IMR-90 (cell line): ENCODE results near the gene SETD2. TPM values are rescaled to one million over a fixed set of nuclear protein-coding genes. Genes with fewer than 3 reads are reported as not detected.

ENCODE experiments used
- ATAC-seq: fragments of 200-7000 bp; cut with Tn5 transposase; 2 replicates; pipeline ENCODE4 v1.9.1; 2020; ENCODE audit warnings: low read depth, mild to moderate bottlenecking, moderate library complexity
- BruUV-seq: library from RNA; stranded (reverse); fragments of 400-500 nt; replicated peaks from 2 replicates; lab custom pipeline; 2021; lab: Mats Ljungman, UMichigan
- CTCF ChIA-PET: fragments of 300-600 bp; formaldehyde crosslinking; extraction: SDS; loops from one replicate; lab custom pipeline; 2021; ENCODE audit warnings: antibody characterized with exemption; lab: Yijun Ruan, JAX
- POLR2A ChIA-PET: fragments of 300-600 bp; sonication (Branson Sonifier 250); formaldehyde crosslinking; loops from one replicate; lab custom pipeline; 2022; ENCODE audit warnings: antibody characterized with exemption; ENCODE audit not compliant: unreplicated experiment; lab: Charles Lee
- DNase-seq: peaks from one replicate; pipeline ENCODE4 v3.0.0; 2013
- H2AFZ ChIP-seq: replicated peaks from 2 replicates; pipeline ENCODE3; 2013; ENCODE audit warnings: low read length, mild to moderate bottlenecking; ENCODE audit not compliant: poor library complexity
- H2AK5ac ChIP-seq: 2 replicates; pipeline ENCODE4 v1.6.1; 2013; ENCODE audit warnings: low read depth, low read length, inconsistent platforms
- H2AK9ac ChIP-seq: replicated peaks from 2 replicates; pipeline ENCODE3; 2013; ENCODE audit warnings: mild to moderate bottlenecking, low read depth, low read length, moderate library complexity; ENCODE audit not compliant: poor library complexity
- H2BK120ac ChIP-seq: 2 replicates; pipeline ENCODE4 v1.6.1; 2013; ENCODE audit warnings: low read depth, low read length, inconsistent platforms
- H2BK15ac ChIP-seq: 3 replicates; pipeline ENCODE4 v1.6.1; 2013; ENCODE audit warnings: low read depth, low read length, inconsistent platforms
- H2BK20ac ChIP-seq: 2 replicates; pipeline ENCODE4 v1.6.1; 2013; ENCODE audit warnings: low read depth, mild to moderate bottlenecking, inconsistent platforms, low read length, moderate library complexity
- H2BK5ac ChIP-seq: 2 replicates; pipeline ENCODE4 v1.6.1; 2013; ENCODE audit warnings: mild to moderate bottlenecking, low read depth, low read length, inconsistent platforms; ENCODE audit not compliant: poor library complexity, severe bottlenecking
- H3K14ac ChIP-seq: replicated peaks from 2 replicates; pipeline ENCODE4 v1.6.1; 2013; ENCODE audit warnings: low read depth, low read length, inconsistent platforms
- H3K18ac ChIP-seq: 2 replicates; pipeline ENCODE4 v1.6.1; 2013; ENCODE audit warnings: low read depth, low read length, control low read depth
- H3K23ac ChIP-seq: 2 replicates; pipeline ENCODE4 v1.6.1; 2013; ENCODE audit warnings: low read depth, low read length, inconsistent platforms
- H3K27ac ChIP-seq: 2 replicates; pipeline ENCODE4 v1.5.1; 2013; ENCODE audit warnings: mild to moderate bottlenecking, control low read depth, low read length; ENCODE audit not compliant: insufficient read depth
- H3K27me3 ChIP-seq: 2 replicates; pipeline ENCODE4 v1.6.1; 2013; ENCODE audit warnings: low read length; ENCODE audit not compliant: control insufficient read depth, insufficient read depth
- H3K36me3 ChIP-seq: 2 replicates; pipeline ENCODE4 v1.6.1; 2013; ENCODE audit warnings: low read length, mixed read lengths; ENCODE audit not compliant: control insufficient read depth, insufficient read depth
- H3K4ac ChIP-seq: 2 replicates; pipeline ENCODE4 v1.6.1; 2013; ENCODE audit warnings: low read depth, low read length, inconsistent platforms
- H3K4me1 ChIP-seq: 2 replicates; pipeline ENCODE4 v1.6.1; 2013; ENCODE audit warnings: low read length, mixed read lengths; ENCODE audit not compliant: control insufficient read depth, insufficient read depth
- H3K4me2 ChIP-seq: 2 replicates; pipeline ENCODE4 v1.6.1; 2013; ENCODE audit warnings: low read depth, mild to moderate bottlenecking, control low read depth, low read length, moderate library complexity
- H3K4me3 ChIP-seq: 2 replicates; pipeline ENCODE4 v1.5.1; 2013; ENCODE audit warnings: low read depth, mild to moderate bottlenecking, control low read depth, low read length, moderate library complexity; ENCODE audit not compliant: insufficient read depth
- H3K56ac ChIP-seq: 2 replicates; pipeline ENCODE4 v1.6.1; 2013; ENCODE audit warnings: low read length, inconsistent platforms; ENCODE audit not compliant: insufficient read depth; ENCODE audit errors: extremely low read depth
- H3K79me1 ChIP-seq, 2 experiments: 2 replicates each; pipeline ENCODE4 v1.6.1; 2013; ENCODE audit warnings: low read length in 2 of 2, inconsistent platforms in 1 of 2, low read depth in 1 of 2
- H3K9ac ChIP-seq: 2 replicates; pipeline ENCODE4 v1.6.1; 2013; ENCODE audit warnings: low read depth, low read length, control low read depth
- H3K9me1 ChIP-seq: 2 replicates; pipeline ENCODE4 v1.6.1; 2013; ENCODE audit warnings: low read length, inconsistent platforms; ENCODE audit not compliant: insufficient read depth
- H3K9me3 ChIP-seq: 2 replicates; pipeline ENCODE4 v1.6.1; 2013; ENCODE audit warnings: low read length; ENCODE audit not compliant: control insufficient read depth, insufficient read depth
- H4K20me1 ChIP-seq: 2 replicates; pipeline ENCODE4 v1.6.1; 2013; ENCODE audit warnings: low read length, inconsistent platforms; ENCODE audit not compliant: insufficient read depth
- H4K5ac ChIP-seq: 2 replicates; pipeline ENCODE4 v1.6.1; 2013; ENCODE audit warnings: mild to moderate bottlenecking, low read depth, low read length, control low read depth
- H4K8ac ChIP-seq, 2 experiments: 2 replicates each; pipeline ENCODE4 v1.6.1; 2013; ENCODE audit warnings: low read depth in 2 of 2, low read length in 2 of 2, control low read depth in 1 of 2, inconsistent platforms in 1 of 2
- H4K91ac ChIP-seq: 2 replicates; pipeline ENCODE4 v1.6.1; 2013; ENCODE audit warnings: low read depth, low read length, inconsistent platforms; ENCODE audit not compliant: insufficient read depth
- CEBPB ChIP-seq: IDR thresholded peaks from 2 replicates; pipeline ENCODE4 v1.6.1; 2012; ENCODE audit warnings: low read depth, low read length, improper control_type of control experiment
- FOS ChIP-seq: fragments of 150-350 bp; IDR thresholded peaks from 2 replicates; pipeline ENCODE4 v1.6.1; 2016; ENCODE audit warnings: low read depth, low read length
- RAD21 ChIP-seq: IDR thresholded peaks from 2 replicates; pipeline ENCODE4 v1.6.1; 2012; ENCODE audit warnings: low read length, improper control_type of control experiment
- RCOR1 ChIP-seq: IDR thresholded peaks from 2 replicates; pipeline ENCODE4 v1.6.1; 2012; ENCODE audit warnings: mild to moderate bottlenecking, low read length, improper control_type of control experiment; ENCODE audit not compliant: insufficient replicate concordance
- WGBS, 2 experiments: methylation state at CpG; one replicate each; pipeline versions ENCODE4 v1.1.5 to v1.1.7; 2013; ENCODE audit warnings: missing lambda C conversion rate in 2 of 2; ENCODE audit not compliant: insufficient read length in 1 of 2; ENCODE audit errors: extremely low coverage in 2 of 2; 5-methylcytosine and 5-hydroxymethylcytosine counted together
- dilution Hi-C: fragments of 300-500 bp; cut with HindIII; formaldehyde crosslinking; loops from one replicate; pipeline ENCODE4 v1.14.3; 2018; ENCODE audit warnings: low sequenced_read_pairs; ENCODE audit not compliant: unreplicated experiment
- in situ Hi-C: fragments of 300-500 bp; cut with MboI; formaldehyde crosslinking; loops from 3 replicates; pipeline ENCODE4 v1.14.3; 2019; ENCODE audit warnings: low sequenced_read_pairs, inconsistent platforms, mixed read lengths
- intact Hi-C: fragments of 100-400 bp; cut with micrococcal nuclease; formaldehyde crosslinking; loops from 2 replicates; pipeline ENCODE4 v1.10.0; 2022
- polyA plus RNA-seq, 3 experiments: library from polyadenylated mRNA; depleted of rRNA; stranded (reverse); fragments of >200 nt; gene quantifications; 2 replicates each; pipeline ENCODE4 v1.2.3, GENCODE V29; 2012; ENCODE audit warnings: low replicate concordance in 1 of 3
- total RNA-seq: library from RNA; depleted of rRNA; stranded (reverse); fragments of >200 nt; gene quantifications from 2 replicates; pipeline ENCODE4 v1.2.3, GENCODE V29; 2012

SETD2 gene
- total and polyA plus RNA-seq, 2 of the 4 experiments (the other 2 are of a cell fraction), result 18.3 to 20.1 TPM

DNA sequence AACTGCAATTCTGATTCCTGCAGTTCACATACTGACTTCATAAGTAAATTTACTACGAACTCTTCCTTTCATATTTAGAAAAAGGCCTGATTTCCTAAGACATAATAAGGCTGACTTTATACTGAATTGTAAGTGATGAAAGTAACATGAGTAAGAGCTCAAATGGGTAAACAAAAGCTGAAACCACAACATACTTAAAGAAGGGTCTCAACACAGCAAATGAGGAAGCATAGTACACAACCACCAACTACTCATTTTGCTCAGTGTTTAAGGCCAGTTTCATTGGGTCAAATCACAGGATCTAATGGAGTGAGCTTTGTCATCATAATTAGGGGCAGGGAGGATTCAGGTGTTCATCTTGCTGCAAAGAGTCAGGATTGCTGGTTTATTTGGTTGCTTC is 81.4 kb downstream of the SETD2 start:
- peaks cover 10% of the 10 kb centered on the region for H3K4me1 ChIP-seq
- TF ChIP-seq RCOR1 (no peak), FOS (peak; percentile 48; the same call in 1 of the 2 replicates), CEBPB (peak; percentile 37; the same call in 1 of the 2 replicates), RAD21 (0 out of 2 replicates have a peak, but pooled peaks have one; percentile 1)
- peaks cover 9% of the 10 kb centered on the region for H3K9me1 ChIP-seq
- dilution Hi-C loops, result no loop called here
- DNase-seq, result peak; percentile 89
- no peak overlapping the region for H3K9ac ChIP-seq
- peak overlapping the region; percentile 73 for H2BK5ac ChIP-seq
- H4K91ac ChIP-seq, result no peak overlapping the region
- no peak overlapping the region for H2BK15ac ChIP-seq
- H4K20me1 ChIP-seq, result peaks cover 21% of the 10 kb centered on the region
- H3K9me3 ChIP-seq, result no peaks in the 10 kb centered on the region
- H3K4me2 ChIP-seq, result peak overlapping the region; percentile 84; the same call in 1 of the 2 replicates
- in situ Hi-C loops, result no loop called here
- H3K14ac ChIP-seq, result peak overlapping the region; percentile 49; the same call in 1 of the 2 replicates
- peak; percentile 94 for ATAC-seq
- peak overlapping the region; percentile 18; the same call in 1 of the 2 replicates for H3K23ac ChIP-seq
- WGBS, 2 experiments, result no CpG with 5 or more reads among the region's 1 CpG
- ChIA-PET POLR2A (no interaction called here), CTCF (interaction anchor here (0.8 to 1.3 kb wide), 5 partner anchors 10 to 66 kb away, joined by 3 to 6 read pairs (median 3); no protein-coding TSS in a partner anchor)
- intact Hi-C loops, result no loop called here
- H3K18ac ChIP-seq, result peak overlapping the region; percentile 10; the same call in 1 of the 2 replicates
- H2BK20ac ChIP-seq, result peak overlapping the region; percentile 2; the same call in 1 of the 2 replicates
- H3K56ac ChIP-seq, result no peak overlapping the region
- no peak overlapping the region for H2AK5ac ChIP-seq
- H3K27me3 ChIP-seq, result no peaks in the 10 kb centered on the region
- BruUV-seq, result no TSS peak
- H3K4ac ChIP-seq, result peak overlapping the region; percentile 3; the same call in 1 of the 2 replicates
- no peak overlapping the region for H2AFZ ChIP-seq
- H2BK120ac ChIP-seq, result peak overlapping the region; percentile 44
- H3K79me1 ChIP-seq, result peaks cover 30 to 60% of the 10 kb centered on the region in 2 experiments
- no peak overlapping the region for H3K27ac ChIP-seq
- H3K36me3 ChIP-seq, result peaks cover 19% of the 10 kb centered on the region
- H3K4me3 ChIP-seq, result no peak overlapping the region
- no peak overlapping the region for H4K5ac ChIP-seq
- no peak overlapping the region for H2AK9ac ChIP-seq
- H4K8ac ChIP-seq, result no peak overlapping the region; a peak in 1 of 4 replicates
